Mammary epithelial cell (primary cell): ENCODE data around the gene SLC66A3.

Experiments used
- EZH2 ChIP-seq: IDR thresholded peaks from 2 replicates; pipeline ENCODE4 v1.6.1; 2012; ENCODE audit warnings: low read length, inconsistent platforms, borderline replicate concordance
- TF ChIP-seq, protein P1 (sequence below), 2 donors: IDR thresholded peaks in 1 of 2; conservative IDR thresholded peaks in 1 of 2; 2 replicates each; pipeline ENCODE4 v1.5.1; 2011 to 2012; ENCODE audit warnings: inconsistent platforms in 2 of 2, low read length in 2 of 2, mild to moderate bottlenecking in 2 of 2, control low read depth in 1 of 2, low read depth in 1 of 2; ENCODE audit not compliant: insufficient read depth in 1 of 2; ENCODE audit errors: extremely low read depth in 1 of 2

DNA sequence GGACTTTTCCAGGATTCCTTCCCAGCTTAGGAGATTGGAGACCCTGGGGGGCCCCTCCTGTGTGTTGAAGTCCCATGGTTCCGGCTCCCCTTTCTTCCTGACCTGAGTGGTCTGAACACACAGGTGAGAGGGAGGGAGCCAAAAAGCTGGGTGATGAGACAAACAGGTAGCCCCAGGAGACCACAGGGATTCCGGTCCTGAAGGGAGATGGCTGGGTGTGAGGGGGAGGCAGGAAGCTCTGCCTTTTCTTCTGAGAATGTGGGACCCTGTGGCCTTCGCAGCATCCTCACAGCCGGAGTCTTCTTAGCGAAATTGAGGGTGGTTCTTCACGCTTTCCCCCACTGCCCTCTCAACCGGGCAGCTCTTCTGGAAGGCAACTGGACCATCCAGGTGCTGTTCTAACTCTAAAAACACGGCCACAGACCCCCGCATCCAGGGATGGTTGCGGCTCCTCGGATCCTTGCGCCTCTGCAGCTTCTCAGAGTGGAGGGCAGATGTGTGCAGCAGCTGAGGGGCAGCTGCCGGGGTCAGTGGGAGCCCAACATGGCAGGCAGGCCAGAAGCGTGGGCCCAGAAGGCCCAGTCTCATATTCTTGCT, 4.4 kb downstream of the SLC66A3 start:
- TF ChIP-seq, protein P1, sequence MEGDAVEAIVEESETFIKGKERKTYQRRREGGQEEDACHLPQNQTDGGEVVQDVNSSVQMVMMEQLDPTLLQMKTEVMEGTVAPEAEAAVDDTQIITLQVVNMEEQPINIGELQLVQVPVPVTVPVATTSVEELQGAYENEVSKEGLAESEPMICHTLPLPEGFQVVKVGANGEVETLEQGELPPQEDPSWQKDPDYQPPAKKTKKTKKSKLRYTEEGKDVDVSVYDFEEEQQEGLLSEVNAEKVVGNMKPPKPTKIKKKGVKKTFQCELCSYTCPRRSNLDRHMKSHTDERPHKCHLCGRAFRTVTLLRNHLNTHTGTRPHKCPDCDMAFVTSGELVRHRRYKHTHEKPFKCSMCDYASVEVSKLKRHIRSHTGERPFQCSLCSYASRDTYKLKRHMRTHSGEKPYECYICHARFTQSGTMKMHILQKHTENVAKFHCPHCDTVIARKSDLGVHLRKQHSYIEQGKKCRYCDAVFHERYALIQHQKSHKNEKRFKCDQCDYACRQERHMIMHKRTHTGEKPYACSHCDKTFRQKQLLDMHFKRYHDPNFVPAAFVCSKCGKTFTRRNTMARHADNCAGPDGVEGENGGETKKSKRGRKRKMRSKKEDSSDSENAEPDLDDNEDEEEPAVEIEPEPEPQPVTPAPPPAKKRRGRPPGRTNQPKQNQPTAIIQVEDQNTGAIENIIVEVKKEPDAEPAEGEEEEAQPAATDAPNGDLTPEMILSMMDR (conservative IDR thresholded peaks at IDR 0.05 in 1 of 2, IDR thresholded peaks at IDR 0.05 in 1 of 2; ENCODE audit: extremely low read depth in 1 of 2, insufficient read depth in 1 of 2, low read depth in 1 of 2, low read length in 2 of 2) = no peak
- TF ChIP-seq EZH2 = no peak
